GM23248 (cell line): Measurements from ENCODE around the gene ITGA4. TPM values are rescaled to one million over a fixed set of nuclear protein-coding genes. Genes with fewer than 3 reads are reported as not detected.

Source experiments
- DNase-seq: peaks from one replicate; pipeline ENCODE4 v3.0.0-alpha.2; 2015
- H2AFZ ChIP-seq: fragments of 200-600 bp; sonication (generic); 2 replicates; pipeline ENCODE4 v1.6.1; 2016; ENCODE audit warnings: antibody characterized with exemption
- H3F3A ChIP-seq: fragments of 200-600 bp; sonication (generic); 2 replicates; pipeline ENCODE4 v1.6.1; 2016; ENCODE audit warnings: mild to moderate bottlenecking, antibody characterized with exemption, mixed run types; ENCODE audit not compliant: insufficient read depth
- H3K27ac ChIP-seq: fragments of 200-600 bp; sonication (generic); 2 replicates; pipeline ENCODE4 v1.5.1; 2016; ENCODE audit warnings: mild to moderate bottlenecking
- H3K27me3 ChIP-seq: fragments of 200-600 bp; sonication (generic); replicated peaks from 2 replicates; pipeline ENCODE4 v1.6.1; 2016; ENCODE audit warnings: mild to moderate bottlenecking; ENCODE audit not compliant: insufficient read depth
- H3K36me3 ChIP-seq: fragments of 200-600 bp; sonication (generic); 2 replicates; pipeline ENCODE4 v1.6.1; 2016; ENCODE audit warnings: low read depth, mild to moderate bottlenecking
- H3K4me1 ChIP-seq: fragments of 200-600 bp; sonication (generic); 2 replicates; pipeline ENCODE4 v1.6.1; 2016; ENCODE audit warnings: mild to moderate bottlenecking; ENCODE audit not compliant: insufficient read depth
- H3K4me2 ChIP-seq: fragments of 200-600 bp; sonication (generic); one replicate; pipeline ENCODE4 v1.6.1; 2016; ENCODE audit warnings: mild to moderate bottlenecking; ENCODE audit not compliant: unreplicated experiment
- H3K4me3 ChIP-seq: fragments of 200-600 bp; sonication (generic); 2 replicates; pipeline ENCODE4 v1.5.1; 2016; ENCODE audit warnings: mild to moderate bottlenecking
- H3K79me2 ChIP-seq: fragments of 200-600 bp; sonication (generic); 2 replicates; pipeline ENCODE4 v1.6.1; 2016; ENCODE audit warnings: mild to moderate bottlenecking; ENCODE audit not compliant: insufficient read depth
- H3K9ac ChIP-seq: fragments of 200-600 bp; sonication (generic); 2 replicates; pipeline ENCODE4 v1.6.1; 2016; ENCODE audit warnings: mild to moderate bottlenecking
- H3K9me2 ChIP-seq: fragments of 200-600 bp; sonication (generic); 2 replicates; pipeline ENCODE4 v1.6.1; 2016; ENCODE audit warnings: mixed run types, mild to moderate bottlenecking, moderate library complexity; ENCODE audit not compliant: insufficient read depth
- H3K9me3 ChIP-seq: fragments of 200-600 bp; sonication (generic); one replicate; pipeline ENCODE4 v1.6.1; 2017; ENCODE audit warnings: low read depth
- H4K20me1 ChIP-seq: fragments of 200-600 bp; sonication (generic); 2 replicates; pipeline ENCODE4 v1.6.0; 2016; ENCODE audit not compliant: insufficient read depth
- EZH2 ChIP-seq: fragments of 200-600 bp; sonication (generic); IDR thresholded peaks from 2 replicates; pipeline ENCODE4 v1.6.1; 2018; ENCODE audit warnings: antibody characterized with exemption, mild to moderate bottlenecking; ENCODE audit not compliant: insufficient read depth, poor library complexity, severe bottlenecking
- EZH2phosphoT487 ChIP-seq: fragments of 200-600 bp; sonication (generic); IDR thresholded peaks from 2 replicates; pipeline ENCODE4 v1.6.1; 2018; ENCODE audit warnings: antibody characterized with exemption, moderate library complexity, mild to moderate bottlenecking, low read depth; ENCODE audit not compliant: insufficient read depth
- WGBS, 2 experiments: methylation state at CpG; one replicate each; pipeline ENCODE4 v1.1.6; 2015 to 2017; ENCODE audit warnings: low lambda C conversion rate in 2 of 2, low coverage in 1 of 2; ENCODE audit errors: missing lambda C conversion rate in 2 of 2; 5-methylcytosine and 5-hydroxymethylcytosine counted together
- in situ Hi-C: fragments of 300-500 bp; cut with MboI; formaldehyde crosslinking; loops from 2 replicates; pipeline ENCODE4 v1.15.0; 2020
- polyA plus RNA-seq: library from polyadenylated mRNA; unstranded; fragments of >200 nt; fragmentation: Nextera tagmentation; extraction: Ambion mirVana; gene quantifications from 2 replicates; pipeline ENCODE4 v1.2.1, GENCODE V29; 2016
- total RNA-seq: library from RNA; depleted of rRNA; stranded (reverse); fragments of >200 nt; shearing (Covaris generic); gene quantifications from 2 replicates; pipeline ENCODE4 v1.2.3, GENCODE V29; 2014

Gene ITGA4
- total and polyA plus RNA-seq, 2 experiments from 2014 or later: 26.3 to 33.3 TPM

DNA sequence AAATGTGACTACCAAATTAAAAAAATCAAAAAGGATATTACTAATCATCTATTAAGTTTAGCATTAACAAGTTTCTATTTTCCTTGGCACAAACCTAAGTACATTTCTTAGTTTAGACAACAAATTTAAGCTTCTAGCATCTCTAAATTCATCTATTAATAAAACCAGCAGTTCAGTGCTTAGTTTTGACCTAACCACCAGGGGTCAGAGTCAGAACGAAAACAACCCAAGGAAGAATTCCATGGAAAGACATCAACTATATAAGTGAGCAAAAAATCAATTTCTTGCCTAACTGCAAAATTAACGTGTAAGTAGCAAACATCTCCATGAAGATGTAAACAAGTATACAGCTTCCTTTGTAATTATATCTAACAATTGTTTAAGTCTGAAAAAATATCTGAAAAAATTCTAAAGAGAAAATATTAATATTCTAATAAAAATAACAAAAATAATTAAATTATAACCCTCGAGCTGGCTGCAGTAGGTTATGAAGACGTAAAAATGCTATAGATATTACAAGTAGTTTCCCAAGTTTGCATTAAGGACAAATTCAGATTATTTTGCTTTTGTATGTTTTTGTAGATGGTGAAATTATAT lies 116.1 kb downstream of the ITGA4 start:
- 18 to 19% methylated on average over 4 of the region's 4 CpGs for WGBS, 2 experiments
- Histone ChIP-seq H3K9me3 (no peaks in the 10 kb centered on the region), H2AFZ (no peak overlapping the region), H3F3A (no peaks in the 10 kb centered on the region), H3K9me2 (no peaks in the 10 kb centered on the region), H3K79me2 (no peaks in the 10 kb centered on the region), H3K27ac (no peak overlapping the region), H3K4me2 (no peak overlapping the region), H3K27me3 (no peaks in the 10 kb centered on the region; the same call in 1 of the 2 replicates), H3K36me3 (no peaks in the 10 kb centered on the region), H3K4me1 (no peaks in the 10 kb centered on the region), H4K20me1 (no peaks in the 10 kb centered on the region), H3K4me3 (no peak overlapping the region), H3K9ac (no peak overlapping the region)
- in situ Hi-C loops: loop anchor here (10.0 kb wide), 1 partner anchor 142 kb away; no protein-coding TSS in a partner anchor
- peak; percentile 58 for DNase-seq
- TF ChIP-seq EZH2 (no peak), EZH2phosphoT487 (no peak)

- no peak overlapping the region for H3K4me3 ChIP-seq
- DNase-seq: no peak
- H3K79me2 ChIP-seq: no peaks in the 10 kb centered on the region
- peaks cover 5% of the 10 kb centered on the region; the same call in 1 of the 2 replicates for H3K27me3 ChIP-seq
- 68 to 71% methylated on average over 7 of the region's 7 CpGs for WGBS, 2 experiments
- H4K20me1 ChIP-seq: no peaks in the 10 kb centered on the region
- no peak overlapping the region for H3K4me2 ChIP-seq
- H2AFZ ChIP-seq: no peak overlapping the region
- no peaks in the 10 kb centered on the region for H3F3A ChIP-seq
- no peaks in the 10 kb centered on the region for H3K9me3 ChIP-seq
- no peaks in the 10 kb centered on the region for H3K36me3 ChIP-seq
- TF ChIP-seq EZH2 (no peak), EZH2phosphoT487 (no peak)
- no peak overlapping the region for H3K9ac ChIP-seq
- in situ Hi-C loops: loop anchor here (10.0 kb wide), 1 partner anchor 140 kb away; no protein-coding TSS in a partner anchor
- H3K9me2 ChIP-seq: no peaks in the 10 kb centered on the region
- H3K27ac ChIP-seq: no peak overlapping the region
- H3K4me1 ChIP-seq: no peaks in the 10 kb centered on the region
These were observed 117.1 kb downstream of the ITGA4 start for GRCh38 chr2:181574321-181574720.

- H3K4me1 ChIP-seq: no peaks in the 10 kb centered on the region
- H3K9me2 ChIP-seq: no peaks in the 10 kb centered on the region
- H4K20me1 ChIP-seq: no peaks in the 10 kb centered on the region
- no peaks in the 10 kb centered on the region for H3K36me3 ChIP-seq
- in situ Hi-C loops: loop anchor here (10.0 kb wide), 1 partner anchor 140 kb away; no protein-coding TSS in a partner anchor
- no peak overlapping the region for H3K4me2 ChIP-seq
- no peak overlapping the region for H2AFZ ChIP-seq
- H3K9me3 ChIP-seq: no peaks in the 10 kb centered on the region
- H3K27me3 ChIP-seq: peaks cover 5% of the 10 kb centered on the region; the same call in 1 of the 2 replicates
- no peak overlapping the region for H3K27ac ChIP-seq
- no peaks in the 10 kb centered on the region for H3K79me2 ChIP-seq
- no peaks in the 10 kb centered on the region for H3F3A ChIP-seq
- H3K9ac ChIP-seq: no peak overlapping the region
- TF ChIP-seq EZH2phosphoT487: no peak
- TF ChIP-seq EZH2: no peak
- H3K4me3 ChIP-seq: no peak overlapping the region
- WGBS, 2 experiments: 57 to 64% methylated on average over 7 of the region's 7 CpGs
- DNase-seq: no peak
These were observed 118.0 kb downstream of the ITGA4 start for GRCh38 chr2:181575024-181575649.

- Histone ChIP-seq H3K9me3 (no peaks in the 10 kb centered on the region), H3K79me2 (no peaks in the 10 kb centered on the region), H3K27me3 (peaks cover 5% of the 10 kb centered on the region; the same call in 1 of the 2 replicates), H3F3A (no peaks in the 10 kb centered on the region), H3K36me3 (no peaks in the 10 kb centered on the region), H4K20me1 (no peaks in the 10 kb centered on the region), H3K4me3 (no peak overlapping the region), H3K9ac (no peak overlapping the region), H3K9me2 (no peaks in the 10 kb centered on the region), H3K4me2 (no peak overlapping the region), H3K27ac (no peak overlapping the region), H2AFZ (no peak overlapping the region), H3K4me1 (no peaks in the 10 kb centered on the region)
- WGBS, 2 experiments: 29 to 37% methylated on average over 2 of the region's 2 CpGs
- in situ Hi-C loops: loop anchor here (10.0 kb wide), 1 partner anchor 139 kb away; no protein-coding TSS in a partner anchor
- TF ChIP-seq EZH2 (no peak), EZH2phosphoT487 (no peak)
- DNase-seq: no peak
These were observed 118.5 kb downstream of the ITGA4 start for GRCh38 chr2:181575650-181576025.
